Spleen (tissue), 11 donors: ENCODE results near the gene ZMPSTE24. TPM values are rescaled to one million over a fixed set of nuclear protein-coding genes. Genes with fewer than 3 reads are reported as not detected.
"Not testable (repeated sequence)": the region's sequence is repeated elsewhere in the genome, so short reads cannot be mapped to it uniquely, and the experiment has no call there.

Source experiments
- DNase-seq: peaks from one replicate; pipeline ENCODE4 v3.0.0-alpha.2; 2020
- H3K27ac ChIP-seq, 8 donors: fragments of 200-600 bp; sonication (generic) in 7 of 8; 1 replicate in 4 of 8; 2 replicates in 4 of 8; pipeline versions ENCODE4 v1.5.0 to v1.8.0; 2016 to 2021; ENCODE audit warnings: inconsistent platforms in 4 of 8, mild to moderate bottlenecking in 4 of 8, moderate library complexity in 1 of 8
- H3K27me3 ChIP-seq, 7 donors: fragments of 200-600 bp; sonication (generic) in 6 of 7; replicated peaks in 1 of 7; 1 replicate in 4 of 7; 2 replicates in 3 of 7; pipeline versions ENCODE4 v1.5.0 to v1.8.0; 2016 to 2021; ENCODE audit warnings: inconsistent platforms in 3 of 7, mild to moderate bottlenecking in 1 of 7
- H3K36me3 ChIP-seq, 6 donors: fragments of 200-600 bp; sonication (generic) in 5 of 6; 1 replicate in 4 of 6; 2 replicates in 2 of 6; pipeline versions ENCODE4 v1.5.0 to v1.8.0; 2016 to 2021; ENCODE audit warnings: inconsistent platforms in 2 of 6
- H3K4me1 ChIP-seq, 6 donors: fragments of 200-600 bp; sonication (generic) in 5 of 6; 1 replicate in 3 of 6; 2 replicates in 3 of 6; pipeline versions ENCODE4 v1.5.0 to v1.8.0; 2016 to 2021; ENCODE audit warnings: inconsistent platforms in 3 of 6
- H3K4me3 ChIP-seq, 8 donors: fragments of 200-600 bp; sonication (generic) in 7 of 8; 1 replicate in 4 of 8; 2 replicates in 4 of 8; pipeline versions ENCODE4 v1.5.0 to v1.8.0; 2016 to 2021; ENCODE audit warnings: inconsistent platforms in 4 of 8, mild to moderate bottlenecking in 4 of 8, moderate library complexity in 2 of 8
- H3K9me3 ChIP-seq, 8 donors: fragments of 200-600 bp; sonication (generic) in 7 of 8; 1 replicate in 4 of 8; 2 replicates in 4 of 8; pipeline versions ENCODE4 v1.5.0 to v1.8.0; 2016 to 2021; ENCODE audit warnings: inconsistent platforms in 4 of 8
- POLR2A ChIP-seq, 3 donors: fragments of 450-650 bp; IDR thresholded peaks; one replicate each; pipeline ENCODE4 v1.5.1; 2017; ENCODE audit warnings: antibody characterized with exemption in 3 of 3, mild to moderate bottlenecking in 1 of 3
- POLR2AphosphoS5 ChIP-seq, 3 donors: sonication (generic); formaldehyde crosslinking; IDR thresholded peaks; one replicate each; pipeline ENCODE4 v1.5.1; 2017; ENCODE audit warnings: antibody characterized with exemption in 3 of 3
- WGBS, 5 donors: extraction: QIAGEN DNeasy Blood & Tissue Kit in 3 of 5; methylation state at CpG; one replicate each; pipeline versions ENCODE4 v1.1.5 to v1.1.7; 2013 to 2018; 5-methylcytosine and 5-hydroxymethylcytosine counted together
- intact Hi-C: fragments of 100-400 bp; cut with DNase I; formaldehyde crosslinking; loops from one replicate; pipeline ENCODE4 v1.15.0; 2023; ENCODE audit warnings: low total_unique reads
- polyA plus RNA-seq, 3 donors: library from polyadenylated mRNA; stranded (reverse); fragments of 200-250 nt; gene quantifications; one replicate each; pipeline ENCODE4 v1.2.1, GENCODE V29; 2013
- total RNA-seq, 7 donors: library from RNA; depleted of rRNA in 3 of 7; stranded (reverse); fragments of >200 nt in 3 of 7; fragmentation: NEBNext Ultra II Directional in 4 of 7; extraction: Animal tissue kit (Norgen Biotek cat#: 25700) in 4 of 7; gene quantifications; one replicate each; pipeline versions ENCODE4 v1.1.0 to v1.2.1, GENCODE V29; 2016 to 2021
- TF ChIP-seq, protein P1 (sequence below), 11 experiments: fragments of 200-600 bp in 7 of 11; fragments of 450-650 bp in 4 of 11; sonication (generic) in 4 of 11; IDR thresholded peaks in 8 of 11; conservative IDR thresholded peaks in 3 of 11; 1 replicate in 7 of 11; 2 replicates in 4 of 11; pipeline versions ENCODE4 v1.4.0 to v1.8.0; 2016 to 2021; ENCODE audit warnings: antibody characterized with exemption in 11 of 11, inconsistent platforms in 4 of 11, mild to moderate bottlenecking in 1 of 11
- donor health status: healthy with polysubstance abuse.
- donor health status: DM: no; HTN: no; CAD: no; lungs with moderate emphysema.
- donor health status: DM: no; HTN: no; CAD: no.
- donor health status: Bipolar disorder and iron deficiency.
- donor health status: healthy.
- donor health status: DM: no; HTN: no; CAD: no.
- donor health status: DM: yes; HTN: yes; CAD: no.

ZMPSTE24 gene
- total and polyA plus RNA-seq, 10 donors = 7.9 to 33.3 (median 23.9) TPM

DNA sequence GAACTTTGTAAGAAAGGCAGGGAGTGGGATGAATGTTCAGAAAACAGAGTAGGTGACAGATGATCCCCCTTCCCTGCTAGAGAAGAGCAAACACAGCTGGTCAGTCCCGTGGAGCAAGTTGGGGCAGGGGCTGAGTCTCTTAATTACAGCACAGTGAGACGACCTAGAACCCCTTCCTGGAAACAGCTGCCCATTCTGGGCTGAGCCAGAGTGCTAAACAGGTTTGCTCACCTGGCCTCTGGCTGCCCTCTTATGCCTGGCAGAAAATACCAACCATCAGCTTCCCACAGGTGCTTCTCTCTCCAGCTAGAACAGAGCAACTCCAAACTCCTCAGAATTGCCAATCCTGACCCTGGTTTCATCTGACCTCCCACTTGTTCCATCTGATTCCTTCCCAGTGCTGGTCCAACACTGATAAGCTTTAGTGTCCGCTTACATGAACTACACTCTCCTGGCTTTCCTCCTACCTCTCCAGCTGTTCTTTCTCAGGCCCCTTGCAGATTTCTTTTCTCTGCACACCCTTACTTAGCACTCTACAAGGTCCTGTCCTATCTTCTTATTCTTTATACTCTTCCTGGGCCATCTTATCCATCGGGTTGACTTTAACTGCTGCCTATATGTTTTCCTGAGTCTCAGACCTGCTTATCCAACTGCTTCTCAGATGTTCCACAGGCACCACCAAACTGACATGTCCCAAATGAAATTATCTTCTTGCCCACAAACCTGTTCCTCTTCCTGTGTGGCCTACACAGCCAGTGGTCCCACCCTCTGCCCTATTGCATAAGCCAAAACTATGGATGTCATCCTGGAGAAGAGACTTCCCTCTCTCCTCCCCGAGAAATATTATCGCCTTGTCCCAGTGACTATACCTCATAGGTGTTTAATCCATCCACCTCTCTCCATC, 81.6 kb downstream of the ZMPSTE24 start:
- Histone ChIP-seq H3K36me3 (no peaks in the 10 kb centered on the region), H3K27ac (peak overlapping the region in 6 of 8 donors; percentile 69 to 92 (median 78)), H3K4me1 (peaks cover 7 to 64% (median 45%) of the 10 kb centered on the region in 6 donors), H3K4me3 (peak overlapping the region in 1 of 8 donors; percentile 25), H3K27me3 (no peaks in the 10 kb centered on the region), H3K9me3 (no peaks in the 10 kb centered on the region)
- DNase-seq = no peak
- WGBS, 5 donors = 50 to 65% (median 60%) methylated on average over 5 to 6 of the region's 6 CpGs
- intact Hi-C loops = loop anchor here (5.0 kb wide), 1 partner anchor 187 kb away; no protein-coding TSS in a partner anchor
- no peak for TF ChIP-seq POLR2A (IDR thresholded peaks at IDR 0.05)
- TF ChIP-seq POLR2AphosphoS5 (IDR thresholded peaks at IDR 0.05) = peak in 1 of 3 donors; percentile 40

GRCh38 chr1:40341491-40342380, 83.7 kb downstream of the ZMPSTE24 start:
- TF ChIP-seq POLR2A (IDR thresholded peaks at IDR 0.05) = no peak
- TF ChIP-seq, protein P1, sequence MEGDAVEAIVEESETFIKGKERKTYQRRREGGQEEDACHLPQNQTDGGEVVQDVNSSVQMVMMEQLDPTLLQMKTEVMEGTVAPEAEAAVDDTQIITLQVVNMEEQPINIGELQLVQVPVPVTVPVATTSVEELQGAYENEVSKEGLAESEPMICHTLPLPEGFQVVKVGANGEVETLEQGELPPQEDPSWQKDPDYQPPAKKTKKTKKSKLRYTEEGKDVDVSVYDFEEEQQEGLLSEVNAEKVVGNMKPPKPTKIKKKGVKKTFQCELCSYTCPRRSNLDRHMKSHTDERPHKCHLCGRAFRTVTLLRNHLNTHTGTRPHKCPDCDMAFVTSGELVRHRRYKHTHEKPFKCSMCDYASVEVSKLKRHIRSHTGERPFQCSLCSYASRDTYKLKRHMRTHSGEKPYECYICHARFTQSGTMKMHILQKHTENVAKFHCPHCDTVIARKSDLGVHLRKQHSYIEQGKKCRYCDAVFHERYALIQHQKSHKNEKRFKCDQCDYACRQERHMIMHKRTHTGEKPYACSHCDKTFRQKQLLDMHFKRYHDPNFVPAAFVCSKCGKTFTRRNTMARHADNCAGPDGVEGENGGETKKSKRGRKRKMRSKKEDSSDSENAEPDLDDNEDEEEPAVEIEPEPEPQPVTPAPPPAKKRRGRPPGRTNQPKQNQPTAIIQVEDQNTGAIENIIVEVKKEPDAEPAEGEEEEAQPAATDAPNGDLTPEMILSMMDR (IDR thresholded peaks at IDR 0.05 in 8 of 11, conservative IDR thresholded peaks at IDR 0.05 in 3 of 11) = no peak
- TF ChIP-seq POLR2AphosphoS5 (IDR thresholded peaks at IDR 0.05) = no peak
- WGBS, 5 donors = 53 to 69% (median 59%) methylated on average over 6 of the region's 6 CpGs
- DNase-seq = no peak
- no peaks in the 10 kb centered on the region for H3K9me3 ChIP-seq
- H3K27me3 ChIP-seq = no peaks in the 10 kb centered on the region
- peaks cover 7 to 74% (median 49%) of the 10 kb centered on the region in 6 donors for H3K4me1 ChIP-seq
- peak overlapping the region; percentile 37 to 92 (median 64) for H3K27ac ChIP-seq
- H3K36me3 ChIP-seq = no peaks in the 10 kb centered on the region
- intact Hi-C loops = no loop called here
- no peak overlapping the region for H3K4me3 ChIP-seq

DNA sequence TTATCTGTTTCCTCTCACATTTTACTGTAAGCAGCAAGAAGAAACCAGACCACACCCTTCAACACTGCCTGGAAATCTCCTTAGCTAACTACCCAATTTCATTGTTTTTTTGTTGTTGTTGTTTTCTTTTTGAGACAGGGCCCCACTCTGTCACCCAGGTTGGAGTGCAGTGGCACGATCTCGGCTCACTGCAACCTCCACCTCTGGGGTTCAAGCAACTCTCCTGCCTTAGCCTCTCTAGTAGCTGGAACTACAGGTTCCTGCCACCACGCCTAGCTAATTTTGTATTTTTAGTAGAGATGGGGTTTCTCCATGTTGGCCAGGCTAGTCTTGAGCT, 84.3 kb downstream of the ZMPSTE24 start:
- peaks cover 7 to 74% (median 49%) of the 10 kb centered on the region in 6 donors for H3K4me1 ChIP-seq
- H3K9me3 ChIP-seq, DNase-seq, H3K4me3 ChIP-seq, H3K36me3 ChIP-seq, H3K27me3 ChIP-seq, intact Hi-C loops: not testable (repeated sequence)
- peak overlapping the region; percentile 37 to 92 (median 64) for H3K27ac ChIP-seq
- 66 to 81% (median 74%) methylated on average over 3 of the region's 3 CpGs for WGBS, 5 donors

Other genes starting within 250 kb of the ZMPSTE24 start
- gene CAP1, start 217.5 kb upstream of the ZMPSTE24 start, total RNA-seq = 100 to 1,000 TPM; 241 to 608 (median 402) TPM
- 100 to 1,000 TPM; 124 to 200 (median 182) TPM for gene CAP1, start 217.5 kb upstream of the ZMPSTE24 start, polyA plus RNA-seq
- gene PPT1, start 161.0 kb upstream of the ZMPSTE24 start, total RNA-seq = 100 to 1,000 TPM; 180 to 282 (median 214) TPM
- 10 to 100 TPM; 57.1 to 88.0 (median 86.8) TPM for gene PPT1, start 161.0 kb upstream of the ZMPSTE24 start, polyA plus RNA-seq
- 10 to 100 TPM; 15.9 to 26.3 (median 22.6) TPM for gene RLF, start 96.8 kb upstream of the ZMPSTE24 start, total RNA-seq
- gene RLF, start 96.8 kb upstream of the ZMPSTE24 start, polyA plus RNA-seq = 1 to 10 TPM; 3.8 to 4.6 (median 4.1) TPM
- gene TMCO2, start 10.3 kb upstream of the ZMPSTE24 start, total RNA-seq = not detected
- under 1 TPM in 2 of 3 donors, not detected in 1; 0.38 to 0.48 TPM for gene TMCO2, start 10.3 kb upstream of the ZMPSTE24 start, polyA plus RNA-seq
- 10 to 100 TPM in 2 of 7 donors, 1 to 10 TPM in 5; 3.1 to 16.0 (median 6.2) TPM for gene COL9A2, start 59.0 kb downstream of the ZMPSTE24 start, total RNA-seq
- 10 to 100 TPM in 2 of 3 donors, 1 to 10 TPM in 1; 9.1 to 17.8 (median 10.1) TPM for gene COL9A2, start 59.0 kb downstream of the ZMPSTE24 start, polyA plus RNA-seq
- gene SMAP2, start 115.5 kb downstream of the ZMPSTE24 start, total RNA-seq = 100 to 1,000 TPM; 120 to 435 (median 252) TPM
- 100 to 1,000 TPM; 135 to 196 (median 148) TPM for gene SMAP2, start 115.5 kb downstream of the ZMPSTE24 start, polyA plus RNA-seq
- gene ZFP69B, start 192.2 kb downstream of the ZMPSTE24 start, total RNA-seq = 1 to 10 TPM; 1.9 to 5.0 (median 2.6) TPM
- 1 to 10 TPM in 1 of 3 donors, under 1 TPM in 2; 0.80 to 1.0 (median 0.96) TPM for gene ZFP69B, start 192.2 kb downstream of the ZMPSTE24 start, polyA plus RNA-seq
- gene ZFP69, start 219.1 kb downstream of the ZMPSTE24 start, total RNA-seq = 1 to 10 TPM; 2.6 to 6.6 (median 3.8) TPM
- gene ZFP69, start 219.1 kb downstream of the ZMPSTE24 start, polyA plus RNA-seq = 1 to 10 TPM; 4.2 to 5.0 (median 4.4) TPM